GM12801 (cell line): ENCODE data around the gene SERPINH1.

Experiments
- TF ChIP-seq, protein P1 (sequence below): IDR thresholded peaks from one replicate; pipeline ENCODE4 v1.5.1; 2011; ENCODE audit warnings: control low read depth; ENCODE audit not compliant: insufficient read length; ENCODE audit errors: extremely low read depth

SERPINH1 gene

DNA sequence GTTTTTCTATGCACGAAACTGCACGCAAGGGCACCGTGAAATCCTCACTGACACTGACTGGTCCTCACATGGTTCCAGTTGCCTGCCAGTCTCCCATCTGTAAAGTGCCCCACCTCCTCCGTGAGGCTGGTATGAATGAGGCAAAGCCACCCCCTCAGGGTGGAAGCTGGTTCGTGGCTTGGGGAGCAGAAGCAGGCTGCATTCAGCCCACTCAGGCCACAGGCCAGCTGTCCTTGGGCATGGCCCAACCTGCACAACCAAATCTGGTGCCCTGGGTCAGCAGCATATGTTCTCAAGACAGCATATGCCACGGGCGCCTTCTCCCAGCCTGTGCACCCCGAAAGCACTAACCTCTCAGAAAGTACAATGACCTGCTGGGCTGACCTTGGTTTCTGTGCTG lies 29.3 kb downstream of the SERPINH1 start:
- TF ChIP-seq, protein P1, sequence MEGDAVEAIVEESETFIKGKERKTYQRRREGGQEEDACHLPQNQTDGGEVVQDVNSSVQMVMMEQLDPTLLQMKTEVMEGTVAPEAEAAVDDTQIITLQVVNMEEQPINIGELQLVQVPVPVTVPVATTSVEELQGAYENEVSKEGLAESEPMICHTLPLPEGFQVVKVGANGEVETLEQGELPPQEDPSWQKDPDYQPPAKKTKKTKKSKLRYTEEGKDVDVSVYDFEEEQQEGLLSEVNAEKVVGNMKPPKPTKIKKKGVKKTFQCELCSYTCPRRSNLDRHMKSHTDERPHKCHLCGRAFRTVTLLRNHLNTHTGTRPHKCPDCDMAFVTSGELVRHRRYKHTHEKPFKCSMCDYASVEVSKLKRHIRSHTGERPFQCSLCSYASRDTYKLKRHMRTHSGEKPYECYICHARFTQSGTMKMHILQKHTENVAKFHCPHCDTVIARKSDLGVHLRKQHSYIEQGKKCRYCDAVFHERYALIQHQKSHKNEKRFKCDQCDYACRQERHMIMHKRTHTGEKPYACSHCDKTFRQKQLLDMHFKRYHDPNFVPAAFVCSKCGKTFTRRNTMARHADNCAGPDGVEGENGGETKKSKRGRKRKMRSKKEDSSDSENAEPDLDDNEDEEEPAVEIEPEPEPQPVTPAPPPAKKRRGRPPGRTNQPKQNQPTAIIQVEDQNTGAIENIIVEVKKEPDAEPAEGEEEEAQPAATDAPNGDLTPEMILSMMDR: no peak

GRCh38 chr11:75591966-75592365 lies 29.9 kb downstream of the SERPINH1 start:
- TF ChIP-seq, protein P1: no peak

GRCh38 chr11:75592715-75593114 lies 30.7 kb downstream of the SERPINH1 start:
- TF ChIP-seq, protein P1: no peak

DNA sequence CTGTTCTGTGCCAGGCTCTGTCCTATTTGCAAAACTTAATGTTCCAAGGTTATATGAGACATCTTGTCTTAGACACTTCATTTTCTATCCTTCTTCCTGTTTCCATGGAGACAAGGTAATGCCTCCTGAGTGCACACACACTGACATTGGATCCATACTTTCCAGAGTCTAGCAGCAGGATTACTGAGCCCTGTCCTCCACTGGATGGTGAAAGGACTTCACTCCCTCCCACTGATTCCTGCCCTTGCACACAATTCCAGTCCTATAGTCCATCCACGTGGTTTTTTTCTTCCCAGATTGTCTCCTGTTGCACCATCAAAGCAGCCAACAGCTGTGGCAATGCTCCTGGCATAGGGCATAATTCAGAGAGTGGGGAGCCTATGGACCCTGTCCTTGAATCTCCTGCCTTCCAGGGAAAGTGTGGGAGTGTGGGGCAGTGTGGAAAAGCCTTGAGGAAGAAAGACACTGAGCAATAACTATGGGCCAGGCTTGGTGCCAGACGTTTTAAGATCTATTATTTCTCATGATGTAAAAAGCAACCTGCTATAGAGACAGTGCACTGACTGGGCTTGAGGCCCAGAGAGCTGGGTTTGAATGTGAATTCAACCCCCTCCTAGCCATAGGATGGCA lies 31.3 kb downstream of the SERPINH1 start:
- TF ChIP-seq, protein P1: no peak

GRCh38 chr11:75594211-75594610 lies 32.2 kb downstream of the SERPINH1 start:
- TF ChIP-seq, protein P1: no peak

GRCh38 chr11:75595429-75595828 lies 33.4 kb downstream of the SERPINH1 start:
- TF ChIP-seq, protein P1: no peak

- TF ChIP-seq, protein P1: no peak
Observed at GRCh38 chr11:75596914-75597313, 34.9 kb downstream of the SERPINH1 start.
